HG02798 (cell line): ENCODE data around the gene ARHGDIB.

ENCODE experiments used
- ATAC-seq: cut with Tn5 transposase; IDR thresholded peaks from one replicate; pipeline ENCODE4 v1.9.1; 2021; ENCODE audit warnings: mild to moderate bottlenecking; ENCODE audit not compliant: unreplicated experiment, poor library complexity

ARHGDIB gene

DNA sequence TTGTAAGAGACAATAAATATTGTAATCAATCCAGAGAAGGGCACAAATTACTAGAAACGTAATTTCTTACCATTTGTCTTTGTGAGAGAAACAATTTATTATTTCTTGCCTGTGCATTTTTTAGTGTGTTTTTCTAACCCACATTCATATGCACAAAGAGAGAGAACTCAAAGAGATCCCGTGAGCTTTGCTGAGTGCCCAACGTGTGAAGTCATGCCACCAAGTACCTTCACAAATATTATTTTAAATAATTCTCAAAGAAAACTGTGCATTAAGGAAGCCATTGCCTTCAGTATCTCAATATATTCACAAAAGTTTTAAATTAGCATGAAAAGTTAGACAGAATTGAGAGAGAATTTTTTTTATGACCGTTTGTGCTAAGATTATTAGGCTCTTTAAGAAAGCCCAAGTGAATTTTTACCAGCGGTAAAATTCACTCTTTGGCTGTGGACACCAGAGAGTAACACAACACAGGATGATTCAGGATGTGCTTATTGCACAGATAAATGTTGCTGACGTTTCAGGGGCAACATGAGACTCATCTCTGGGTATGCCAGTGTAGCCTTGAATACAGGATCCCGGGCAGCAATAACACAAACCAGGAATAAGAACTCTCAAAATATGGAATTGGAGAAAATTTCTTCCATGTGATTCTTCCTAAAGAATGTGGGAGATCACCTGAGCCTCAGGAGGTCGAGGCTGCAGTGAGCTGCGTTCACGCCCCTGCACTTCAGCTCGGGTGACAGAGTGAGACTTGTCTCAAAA, 2.9 kb downstream of the ARHGDIB start:
- no peak for ATAC-seq

DNA sequence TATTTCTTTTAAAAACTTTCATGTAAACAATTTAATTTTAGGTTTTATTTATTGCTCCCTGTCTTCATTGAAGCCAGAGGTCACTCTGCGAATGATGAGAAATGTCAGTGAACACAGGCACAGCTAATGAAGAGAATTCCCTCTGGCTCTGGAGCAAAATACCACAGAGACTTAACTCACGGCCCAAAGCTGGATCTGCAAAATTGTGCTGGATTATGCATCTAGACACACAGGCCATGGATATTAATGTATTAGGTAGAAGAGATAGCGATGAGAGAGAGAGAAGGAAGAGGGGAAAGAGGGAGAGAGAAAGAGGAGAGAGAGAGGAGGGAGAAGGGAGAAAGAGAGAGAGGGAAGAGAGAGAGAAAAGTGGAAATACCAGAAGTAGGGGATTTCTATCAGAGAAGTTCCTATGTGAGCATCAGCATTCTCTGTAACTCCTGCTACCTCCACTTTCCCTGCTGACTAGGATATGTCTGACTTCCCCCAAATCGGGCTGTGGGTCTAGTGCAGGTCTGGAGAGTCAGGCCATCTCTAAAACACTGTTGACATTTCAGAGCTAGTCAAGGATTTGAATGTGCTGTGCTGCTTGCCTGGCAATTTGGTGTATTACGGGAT, 3.7 kb downstream of the ARHGDIB start:
- ATAC-seq, result no peak

DNA sequence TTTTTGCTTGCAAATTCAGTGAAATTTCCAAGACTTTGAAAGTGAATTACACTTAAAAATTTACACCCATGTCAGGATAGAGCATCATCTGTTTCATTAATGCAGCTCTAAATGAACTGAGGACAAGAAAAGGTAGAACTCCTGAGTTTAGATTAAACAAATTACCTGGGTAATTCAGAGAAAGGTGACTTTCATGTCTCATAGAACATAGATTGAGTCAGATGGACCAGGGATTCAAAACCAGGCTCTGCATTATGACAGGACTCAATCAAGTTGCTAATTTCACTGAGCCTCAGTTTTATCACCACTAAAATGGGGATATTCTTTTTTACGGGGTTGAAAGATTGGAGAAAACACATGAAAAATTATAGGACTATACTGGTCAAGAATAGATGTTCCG, 4.5 kb downstream of the ARHGDIB start:
- ATAC-seq, result no peak

DNA sequence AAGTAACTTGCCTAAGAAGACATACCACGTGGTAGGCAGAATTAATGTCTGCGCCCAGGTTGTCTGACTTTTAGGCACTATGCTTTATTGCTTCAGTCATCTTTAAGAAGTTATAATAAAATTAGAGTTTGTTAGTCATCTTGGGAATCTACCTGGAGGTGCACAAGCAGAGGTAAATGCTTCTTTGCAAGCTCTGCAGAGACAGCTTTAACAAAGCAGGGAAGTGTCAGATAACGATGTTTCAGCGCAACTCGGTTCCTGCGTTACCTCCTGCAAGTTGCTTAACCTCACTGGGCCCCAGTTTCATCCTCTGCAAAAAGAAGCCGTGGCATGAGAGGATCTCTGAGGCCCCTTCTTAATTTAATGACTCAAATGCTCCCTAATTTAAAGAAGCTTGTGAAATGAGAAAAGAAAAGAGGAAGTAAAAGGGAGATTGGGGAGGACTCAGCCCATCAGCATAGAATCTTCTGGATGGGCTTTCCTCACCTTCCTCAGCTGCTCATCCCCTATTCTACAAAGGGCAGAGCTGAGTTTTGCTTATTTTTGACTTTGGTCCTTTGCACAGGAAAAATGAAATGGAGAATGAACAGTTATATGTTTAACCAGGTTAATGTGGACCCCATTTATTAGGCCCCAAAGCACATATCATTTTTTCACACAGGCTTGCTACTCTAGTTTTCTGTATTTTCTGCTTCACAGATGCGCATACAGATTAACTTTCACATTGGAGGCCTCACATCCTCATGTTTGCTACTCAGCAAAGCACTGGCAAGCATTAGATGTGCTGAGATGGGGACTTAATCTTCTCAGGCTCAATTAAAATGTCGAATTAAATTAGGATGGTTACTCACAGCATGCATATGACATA, 5.1 kb downstream of the ARHGDIB start:
- ATAC-seq, result peak; percentile 32

DNA sequence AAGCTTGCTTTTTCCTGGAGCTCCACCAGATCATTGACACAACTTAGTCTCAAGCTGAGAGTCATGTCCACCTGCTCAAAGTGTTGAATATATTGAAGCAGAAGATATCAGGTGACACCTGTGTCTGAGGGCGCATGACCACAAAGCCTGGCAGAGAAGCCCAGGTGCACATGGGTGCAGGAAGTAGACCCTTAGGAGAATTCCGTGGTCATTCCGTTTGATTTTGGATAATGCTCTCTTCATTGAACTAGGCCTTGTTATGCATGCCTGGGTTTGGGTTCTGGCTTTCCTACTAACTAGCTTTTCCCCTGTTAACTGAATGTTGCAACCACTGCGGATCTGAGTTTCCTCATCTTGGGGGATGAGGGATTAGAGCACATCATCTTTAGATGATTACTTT, 7.1 kb downstream of the ARHGDIB start:
- no peak for ATAC-seq

DNA sequence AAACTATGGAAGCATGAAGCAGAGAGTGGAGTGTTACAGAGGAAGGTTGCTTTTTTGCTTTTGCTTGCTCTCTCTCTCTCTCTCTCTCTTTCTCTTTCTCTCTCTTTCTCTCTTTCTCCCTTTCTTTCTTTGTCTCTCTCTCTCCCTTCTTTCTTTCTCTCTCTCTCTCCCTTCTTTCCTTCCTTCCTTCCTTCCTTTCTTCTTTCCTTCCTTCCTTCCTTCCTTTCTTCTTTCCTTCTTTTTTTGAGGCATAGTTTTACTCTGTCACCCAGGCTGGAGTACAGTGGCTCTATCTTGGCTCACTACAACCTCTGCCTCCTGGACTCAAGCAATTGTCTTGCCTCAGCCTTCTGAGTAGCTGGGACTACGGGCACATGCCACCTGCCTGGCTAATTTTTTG, 7.6 kb downstream of the ARHGDIB start:
- ATAC-seq, result no peak

DNA sequence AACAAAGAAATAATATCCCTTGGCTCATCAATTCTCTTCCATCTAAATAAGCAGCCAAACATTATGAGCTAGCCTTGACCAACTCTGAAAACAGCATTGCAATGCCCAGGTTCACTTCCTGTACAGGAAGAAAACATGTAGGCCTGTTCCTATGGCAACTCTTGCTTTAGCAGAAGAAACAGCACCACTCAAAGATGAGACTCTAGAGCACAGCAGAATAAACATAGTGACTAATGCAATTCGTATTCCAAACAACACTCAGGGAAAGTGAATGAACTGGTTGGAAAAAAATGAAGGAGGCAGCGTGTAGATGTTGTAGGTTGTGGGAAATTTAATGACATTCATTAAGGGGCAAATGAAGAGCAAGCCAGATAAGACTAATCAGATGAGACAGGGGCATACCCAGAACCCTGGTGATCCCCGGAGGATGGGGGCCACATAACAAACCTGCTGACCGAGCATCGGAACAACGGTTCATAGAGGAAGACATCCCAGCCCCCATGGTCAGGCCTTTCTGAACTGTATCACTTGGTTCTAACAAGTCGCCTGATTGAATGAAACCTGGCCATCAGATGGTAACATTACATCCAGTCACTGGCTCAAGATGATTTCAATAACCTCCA, 9.0 kb downstream of the ARHGDIB start:
- peak; percentile 70 for ATAC-seq

DNA sequence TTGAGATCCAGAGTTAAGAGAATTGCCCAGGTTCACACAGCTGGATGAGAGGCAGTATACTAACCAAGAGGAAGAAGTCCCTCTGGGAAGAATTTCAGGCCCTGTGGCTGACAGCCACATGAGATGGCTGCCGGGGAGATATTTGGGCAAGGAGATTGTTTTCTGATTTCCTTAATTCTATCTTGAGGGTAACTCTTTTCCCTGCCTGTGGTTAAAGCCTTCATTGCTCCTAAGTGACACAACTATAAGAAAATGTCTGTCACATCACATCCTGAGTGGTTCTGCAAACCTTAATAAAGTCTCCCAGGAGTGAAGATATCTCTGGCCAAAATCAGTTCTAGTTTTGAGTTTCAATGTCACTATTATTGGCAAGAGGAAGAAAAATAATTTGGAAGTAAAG, 9.6 kb downstream of the ARHGDIB start:
- no peak for ATAC-seq

DNA sequence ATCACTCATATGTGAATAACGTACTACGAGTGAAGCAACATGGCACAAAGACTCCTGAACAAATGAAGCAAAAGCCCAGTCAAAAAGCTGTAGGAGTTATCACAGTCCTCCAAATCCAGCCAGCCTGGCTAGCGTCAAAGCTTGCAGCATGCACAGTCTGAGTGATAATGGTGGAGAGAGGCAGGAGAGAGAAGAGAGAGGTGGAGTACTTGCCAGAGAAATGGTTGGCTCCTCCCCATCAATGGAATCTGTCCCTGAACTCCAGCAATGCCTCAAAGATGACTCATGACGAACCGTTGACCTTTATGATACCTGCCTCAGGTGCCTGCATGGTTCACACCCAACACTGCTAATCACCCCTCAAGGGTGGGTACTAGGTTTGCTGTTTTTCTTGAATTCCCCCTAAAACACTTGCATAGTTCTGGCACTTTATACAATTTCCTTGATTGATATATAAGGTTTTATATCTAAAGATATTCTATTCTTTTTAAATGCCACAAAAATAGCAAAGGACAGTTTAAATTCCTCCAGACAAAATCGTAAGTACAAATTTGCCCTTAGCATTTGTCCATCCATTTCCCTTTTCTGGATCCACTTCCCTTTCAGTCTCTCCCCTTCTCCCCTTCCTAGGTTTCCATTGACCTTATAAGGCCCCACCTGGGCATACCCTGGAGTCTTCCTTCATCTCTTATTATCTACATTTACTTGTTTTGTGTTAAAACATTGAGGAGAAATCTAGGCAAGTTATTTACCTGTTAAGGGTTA, 10.2 kb downstream of the ARHGDIB start:
- no peak for ATAC-seq

DNA sequence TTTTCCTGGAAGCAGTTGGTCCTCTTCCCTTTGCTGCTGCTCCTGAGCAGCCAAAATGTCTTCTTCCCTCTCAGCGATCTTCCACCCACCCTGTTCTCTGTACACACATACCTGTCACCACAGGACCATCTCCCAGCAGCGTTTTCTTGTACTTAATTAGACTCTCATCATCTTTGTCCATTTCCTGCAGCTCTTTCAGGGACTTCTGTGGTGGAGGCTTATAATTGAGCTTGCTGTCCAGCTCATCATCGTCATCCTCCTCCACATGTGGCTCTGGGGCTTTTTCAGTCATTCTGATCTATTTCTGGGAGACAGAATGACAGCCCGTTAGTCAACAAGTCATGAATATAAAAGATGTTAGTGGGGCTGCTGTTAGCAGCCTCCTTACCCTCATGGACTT, 11.0 kb downstream of the ARHGDIB start:
- ATAC-seq, result no peak

DNA sequence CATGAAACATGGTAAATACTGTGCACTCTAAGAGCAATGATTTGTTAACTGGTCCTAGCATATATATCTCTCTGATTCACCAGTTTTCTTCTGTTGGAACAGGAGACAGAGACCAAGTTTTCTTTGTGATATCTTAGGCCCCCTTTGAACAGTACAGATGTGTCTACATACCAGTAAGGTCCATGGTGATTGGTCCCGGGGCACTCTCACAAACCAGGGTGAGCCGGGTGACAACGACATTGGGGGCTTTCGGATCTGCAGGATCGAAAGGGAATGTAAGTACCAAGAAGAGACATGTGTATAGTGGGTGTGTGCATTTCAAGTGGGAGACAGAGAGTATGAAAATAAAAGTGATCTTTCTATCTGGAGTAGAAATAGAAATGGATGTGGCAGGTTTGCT, 11.8 kb downstream of the ARHGDIB start:
- ATAC-seq, result no peak

DNA sequence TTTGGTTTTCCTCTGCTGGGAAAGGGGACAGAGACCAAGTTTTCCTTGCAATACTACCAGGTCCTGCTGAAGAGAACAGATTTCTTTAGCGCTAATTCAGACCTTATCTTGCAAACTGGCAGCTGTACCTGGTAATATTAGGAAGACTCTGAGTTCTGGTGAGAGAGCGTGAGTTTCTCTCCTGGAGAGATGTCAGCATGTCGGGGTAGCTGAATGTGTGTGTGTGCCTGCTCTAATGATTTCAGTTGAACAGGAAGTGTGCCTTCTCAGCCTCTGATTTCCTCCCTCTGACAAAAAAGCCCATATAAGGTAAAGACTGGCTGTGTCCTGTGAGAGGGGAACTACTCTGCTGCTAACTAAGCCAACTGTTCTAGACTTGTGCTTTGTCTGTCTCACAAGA, 12.7 kb downstream of the ARHGDIB start:
- ATAC-seq, result peak; percentile 95

DNA sequence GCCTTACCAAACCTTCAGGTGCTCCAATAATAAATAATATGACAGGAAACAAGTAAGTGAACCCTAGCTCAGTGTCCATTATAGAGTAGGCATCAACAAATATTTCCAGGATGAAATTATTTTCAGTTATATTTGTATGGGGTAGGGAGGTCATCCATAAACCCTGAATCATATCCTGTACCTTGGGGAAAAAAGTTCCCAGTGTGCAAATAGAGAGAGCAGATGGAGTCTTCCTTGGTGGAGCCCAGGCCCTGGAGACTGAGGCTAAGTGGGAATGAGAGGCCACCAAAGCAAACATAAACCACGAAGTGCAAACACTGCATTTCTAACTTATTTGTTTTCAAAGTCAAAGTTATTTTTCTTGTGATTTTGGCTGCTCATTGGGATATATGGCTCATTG, 14.5 kb downstream of the ARHGDIB start:
- no peak for ATAC-seq

DNA sequence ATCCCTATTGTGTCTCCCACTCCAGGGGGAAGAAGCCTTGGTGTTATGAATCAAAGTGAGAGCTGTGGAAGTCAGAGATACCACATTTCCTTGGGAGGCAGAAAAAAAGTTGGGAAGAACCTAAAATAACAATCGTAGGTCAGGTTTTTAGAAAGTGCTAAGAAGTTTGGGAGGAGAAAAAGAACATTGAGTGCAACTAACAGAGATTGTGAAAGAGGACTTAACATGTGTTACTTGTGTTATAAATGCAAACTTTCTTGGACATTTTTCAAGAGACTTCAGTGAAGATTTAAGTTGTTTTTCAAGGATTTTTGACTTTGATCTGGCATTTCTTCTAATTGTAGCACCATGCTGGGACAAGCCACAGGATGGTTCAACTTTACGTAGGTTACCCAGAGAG, 15.2 kb downstream of the ARHGDIB start:
- ATAC-seq, result no peak

DNA sequence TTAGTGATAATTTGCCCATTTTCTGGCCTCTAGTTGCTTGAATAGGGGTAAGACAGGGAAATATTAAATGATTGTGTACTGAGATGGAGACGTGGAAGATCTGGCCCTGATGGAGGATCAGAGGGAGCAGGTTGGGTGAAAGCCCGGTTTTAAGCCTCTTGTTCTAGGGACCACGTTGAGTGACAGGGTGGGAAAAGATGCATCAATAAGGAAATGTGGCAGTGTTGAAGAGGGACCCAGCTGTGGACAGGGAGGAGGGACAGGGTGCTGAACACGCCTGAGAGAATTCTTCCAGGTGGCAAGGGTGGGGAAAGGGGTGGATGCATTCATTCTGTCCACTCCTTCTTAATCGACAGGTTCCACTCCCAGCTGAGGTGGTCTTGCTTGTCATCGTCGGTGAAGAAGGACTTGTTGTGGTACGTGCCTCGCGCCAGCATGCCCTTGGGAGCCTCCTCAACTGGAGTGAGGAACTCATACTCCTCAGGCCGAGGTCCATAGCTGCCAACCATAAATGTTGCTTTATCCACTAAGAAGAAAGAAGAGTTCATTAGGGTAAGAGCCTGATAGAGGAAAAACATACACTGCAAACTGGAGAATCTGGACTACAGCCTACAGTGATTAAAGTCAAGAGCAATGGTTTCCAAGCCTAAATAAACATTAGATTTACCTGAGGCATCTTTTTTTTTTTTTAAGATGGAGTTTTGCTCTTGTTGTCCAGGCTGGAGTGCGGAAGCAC, 19.0 kb downstream of the ARHGDIB start:
- ATAC-seq, result no peak

DNA sequence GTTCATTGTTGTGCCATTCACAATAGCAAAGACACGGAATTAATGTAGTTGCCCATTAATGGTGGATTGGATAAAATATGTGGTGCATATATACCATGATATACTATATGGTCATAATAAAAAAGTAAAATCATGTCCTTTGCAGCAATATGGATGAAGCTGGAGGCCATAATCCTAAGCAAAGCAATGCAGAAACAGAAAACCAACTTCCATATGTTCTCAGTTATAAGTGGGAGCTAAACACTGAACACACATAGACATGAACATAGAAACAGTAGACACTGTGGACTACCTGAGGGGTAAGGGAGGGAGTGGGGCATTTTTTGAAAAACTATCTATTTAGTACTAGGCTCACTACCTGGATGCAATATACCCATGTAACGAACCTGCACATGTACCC, 20.0 kb downstream of the ARHGDIB start:
- no peak for ATAC-seq

DNA sequence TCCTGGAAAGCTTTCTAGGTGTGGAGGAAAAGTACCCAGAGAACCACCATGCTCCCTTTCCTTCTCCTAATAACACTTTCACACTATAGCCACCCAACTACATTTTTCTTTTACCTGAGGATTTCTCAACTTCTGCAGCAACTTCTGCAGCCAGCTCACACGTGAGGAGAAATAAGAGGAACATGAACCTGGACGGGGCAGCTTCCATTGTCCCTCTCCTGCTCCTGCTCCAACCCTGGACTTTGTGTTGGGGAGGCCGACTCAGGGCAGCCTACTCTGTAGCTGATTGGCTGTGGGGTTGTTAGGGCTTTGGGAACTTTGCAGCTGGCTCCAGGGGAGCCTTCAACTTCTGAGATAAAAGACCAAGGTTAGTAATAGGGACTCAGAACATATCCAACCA, 23.1 kb downstream of the ARHGDIB start, which contains the start of gene ERP27:
Gene ERP27, minus strand, starts transcription at position 237 of the 400 bp plus-strand sequence. Its CDS starts 29 bp downstream, at position 208.
- no peak for ATAC-seq

DNA sequence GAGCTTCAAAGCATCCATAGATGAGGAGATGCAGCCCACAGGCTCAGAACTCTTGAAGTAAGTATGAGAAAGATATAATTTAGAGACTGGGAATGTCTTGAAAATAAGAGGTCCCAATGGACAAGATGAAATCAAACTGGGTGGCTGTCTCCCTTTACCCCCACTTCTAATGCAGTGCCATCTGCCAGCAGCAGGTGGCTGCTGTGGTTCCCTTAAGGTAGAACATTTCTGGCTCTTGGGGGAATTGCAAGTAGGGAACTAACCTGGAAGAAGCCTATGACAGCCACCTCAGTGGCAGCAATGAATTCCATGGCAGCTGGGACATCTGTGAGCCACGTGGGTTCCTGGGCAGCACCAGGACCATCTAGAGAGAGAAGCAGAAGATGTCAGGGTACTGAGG, 23.7 kb downstream of the ARHGDIB start:
- ATAC-seq, result peak; percentile 55

DNA sequence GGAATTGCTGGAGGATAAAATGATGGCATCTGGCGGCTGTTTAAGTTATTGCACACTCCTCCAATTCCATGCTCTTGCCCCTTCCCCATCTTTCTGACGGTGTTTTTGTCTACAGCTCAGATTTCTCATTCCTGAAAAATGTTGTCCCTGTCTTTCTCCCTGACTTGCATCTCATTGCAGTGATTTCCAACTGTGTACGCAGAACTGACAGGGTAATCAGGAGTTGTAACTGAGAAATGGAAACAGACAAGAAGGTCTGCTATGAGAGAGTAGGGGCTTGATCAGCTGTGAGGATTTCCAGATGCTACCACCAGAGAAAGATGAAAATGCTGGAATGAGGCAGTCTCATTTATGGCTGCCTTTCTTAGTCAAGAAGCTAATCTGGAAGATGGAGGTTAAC, 24.4 kb downstream of the ARHGDIB start:
- ATAC-seq, result no peak
